Breast epithelium (tissue), 3 donors: ENCODE results near the gene FAM114A1.

Experiments
- POLR2A ChIP-seq: fragments of 450-650 bp; IDR thresholded peaks from one replicate; pipeline ENCODE4 v1.6.1; 2016; ENCODE audit warnings: antibody characterized with exemption, mild to moderate bottlenecking, moderate library complexity
- POLR2AphosphoS5 ChIP-seq, 3 donors: sonication (generic); formaldehyde crosslinking; IDR thresholded peaks; one replicate each; pipeline ENCODE4 v1.6.1; 2017; ENCODE audit warnings: antibody characterized with exemption in 3 of 3
- TF ChIP-seq, protein P1 (sequence below), 3 donors: fragments of 450-650 bp; IDR thresholded peaks; one replicate each; pipeline ENCODE4 v1.5.1; 2016 to 2017; ENCODE audit warnings: antibody characterized with exemption in 3 of 3, mild to moderate bottlenecking in 3 of 3, moderate library complexity in 3 of 3

DNA sequence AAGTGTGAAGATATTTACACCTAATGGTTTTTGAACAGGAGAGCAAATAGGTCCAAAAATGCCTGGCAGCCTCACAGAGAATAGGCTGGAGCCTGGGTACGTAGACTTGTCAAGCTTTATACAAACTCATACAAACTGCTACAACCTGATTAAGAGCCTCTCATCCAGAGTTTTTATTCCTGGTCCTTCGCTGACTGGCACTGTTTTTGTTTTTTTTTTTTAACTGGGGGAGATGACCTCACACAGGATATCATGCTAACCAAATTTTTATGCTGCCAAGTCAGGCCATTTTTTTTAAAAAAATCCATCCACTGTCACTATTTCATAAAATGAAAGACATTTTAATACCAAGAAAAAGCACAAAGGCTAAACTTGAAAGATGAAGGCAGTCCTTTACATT is 1.9 kb downstream of the FAM114A1 start:
- TF ChIP-seq, protein P1, sequence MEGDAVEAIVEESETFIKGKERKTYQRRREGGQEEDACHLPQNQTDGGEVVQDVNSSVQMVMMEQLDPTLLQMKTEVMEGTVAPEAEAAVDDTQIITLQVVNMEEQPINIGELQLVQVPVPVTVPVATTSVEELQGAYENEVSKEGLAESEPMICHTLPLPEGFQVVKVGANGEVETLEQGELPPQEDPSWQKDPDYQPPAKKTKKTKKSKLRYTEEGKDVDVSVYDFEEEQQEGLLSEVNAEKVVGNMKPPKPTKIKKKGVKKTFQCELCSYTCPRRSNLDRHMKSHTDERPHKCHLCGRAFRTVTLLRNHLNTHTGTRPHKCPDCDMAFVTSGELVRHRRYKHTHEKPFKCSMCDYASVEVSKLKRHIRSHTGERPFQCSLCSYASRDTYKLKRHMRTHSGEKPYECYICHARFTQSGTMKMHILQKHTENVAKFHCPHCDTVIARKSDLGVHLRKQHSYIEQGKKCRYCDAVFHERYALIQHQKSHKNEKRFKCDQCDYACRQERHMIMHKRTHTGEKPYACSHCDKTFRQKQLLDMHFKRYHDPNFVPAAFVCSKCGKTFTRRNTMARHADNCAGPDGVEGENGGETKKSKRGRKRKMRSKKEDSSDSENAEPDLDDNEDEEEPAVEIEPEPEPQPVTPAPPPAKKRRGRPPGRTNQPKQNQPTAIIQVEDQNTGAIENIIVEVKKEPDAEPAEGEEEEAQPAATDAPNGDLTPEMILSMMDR (IDR thresholded peaks at IDR 0.05), result no peak
- no peak for TF ChIP-seq POLR2A
- no peak for TF ChIP-seq POLR2AphosphoS5 (IDR thresholded peaks at IDR 0.05)
